HS-27A (cell line): ENCODE results near the gene MISP.

Source experiments
- DNase-seq: peaks from one replicate; pipeline ENCODE4 v3.0.0-alpha.2; 2012; ENCODE audit warnings: low read depth, missing footprints

MISP gene

GRCh38 chr19:808423-808775, 57.5 kb downstream of the MISP start:
- no peak for DNase-seq

- DNase-seq = no peak
Measured at GRCh38 chr19:810077-810855, 59.4 kb downstream of the MISP start.

GRCh38 chr19:810883-811489, 60.1 kb downstream of the MISP start:
- DNase-seq = no peak

GRCh38 chr19:811506-812048, 60.7 kb downstream of the MISP start:
- no peak for DNase-seq

GRCh38 chr19:812049-812746, 61.3 kb downstream of the MISP start:
- DNase-seq = no peak

- DNase-seq = no peak
Measured at GRCh38 chr19:812747-813218, 61.9 kb downstream of the MISP start.

GRCh38 chr19:813219-814151, 62.6 kb downstream of the MISP start:
- DNase-seq = no peak
